K562 (cell line): ENCODE results near the gene NFIL3. TPM values are rescaled to one million over a fixed set of nuclear protein-coding genes. Genes with fewer than 3 reads are reported as not detected.

Source experiments
- ARID3B ChIP-seq: fragments of 250-450 bp; sonication (Bioruptor Pico); IDR thresholded peaks from 2 replicates; pipeline ENCODE4 v1.4.0; 2020; ENCODE audit warnings: borderline replicate concordance
- BRCA1 ChIP-seq, 2 experiments: fragments of 450-650 bp in 1 of 2; sonication (generic) in 1 of 2; formaldehyde crosslinking in 1 of 2; IDR thresholded peaks; 2 replicates each; pipeline versions ENCODE4 v1.5.0 to v1.6.1; 2017 to 2020; ENCODE audit warnings: mild to moderate bottlenecking in 1 of 2, missing genetic modification reagents in 1 of 2
- ESRRA ChIP-seq: fragments of 450-650 bp; IDR thresholded peaks from 2 replicates; pipeline ENCODE4 v1.6.1; 2014; ENCODE audit warnings: low read depth, mild to moderate bottlenecking, moderate library complexity, borderline replicate concordance
- GATA2 ChIP-seq: sonication (generic); formaldehyde crosslinking; IDR thresholded peaks from 2 replicates; pipeline ENCODE4 v1.4.0; 2020; ENCODE audit warnings: mild to moderate bottlenecking, missing genetic modification reagents
- ID3 ChIP-seq, 2 experiments: fragments of 250-450 bp in 1 of 2; fragments of 450-650 bp in 1 of 2; sonication (Bioruptor Pico) in 1 of 2; IDR thresholded peaks; 2 replicates each; pipeline versions ENCODE4 v1.6.1 to v1.8.0; 2016 to 2021; ENCODE audit warnings: mild to moderate bottlenecking in 2 of 2, moderate library complexity in 2 of 2, missing compliant biosample characterization in 1 of 2, missing genetic modification characterization in 1 of 2
- IFI16 ChIP-seq: fragments of 250-450 bp; sonication (Bioruptor Pico); IDR thresholded peaks from 2 replicates; pipeline ENCODE4 v2.1.2; 2022; ENCODE audit warnings: mild to moderate bottlenecking, inconsistent platforms
- MYC ChIP-seq, 2 experiments: fragments of 250-450 bp in 1 of 2; sonication (Bioruptor Pico) in 1 of 2; IDR thresholded peaks; 2 replicates each; pipeline versions ENCODE4 v1.5.1 to v1.6.1; 2012 to 2021; ENCODE audit warnings: low read depth in 2 of 2, borderline replicate concordance in 1 of 2, improper control_type of control experiment in 1 of 2, low read length in 1 of 2, mild to moderate bottlenecking in 1 of 2, moderate library complexity in 1 of 2
- POLR2H ChIP-seq: IDR thresholded peaks from 2 replicates; pipeline ENCODE4 v1.6.1; 2016; ENCODE audit warnings: missing genetic modification characterization, low read depth, mild to moderate bottlenecking, control low read depth, missing compliant biosample characterization, moderate library complexity
- POLR3G ChIP-seq: IDR thresholded peaks from 2 replicates; pipeline ENCODE4 v1.6.1; 2011; ENCODE audit not compliant: insufficient read length, insufficient replicate concordance; ENCODE audit errors: extremely low read depth
- RREB1 ChIP-seq: fragments of 250-450 bp; sonication (Bioruptor Pico); IDR thresholded peaks from 2 replicates; pipeline ENCODE4 v1.4.0; 2020
- TAF15 ChIP-seq: fragments of 200-400 bp; formaldehyde crosslinking; IDR thresholded peaks from 2 replicates; pipeline ENCODE4 v1.6.1; 2017; ENCODE audit warnings: mild to moderate bottlenecking, low read depth, low read length, moderate library complexity
- TBP ChIP-seq: optimal IDR thresholded peaks from 2 replicates; pipeline ENCODE3; 2011; ENCODE audit warnings: low read depth, low read length, improper control_type of control experiment
- TSC22D4 ChIP-seq: fragments of 450-650 bp; IDR thresholded peaks from 2 replicates; pipeline ENCODE4 v1.6.1; 2016; ENCODE audit warnings: missing genetic modification characterization, missing biosample characterization, control low read depth
- ZNF212 ChIP-seq: fragments of 450-650 bp; formaldehyde crosslinking; IDR thresholded peaks from 2 replicates; pipeline ENCODE4 v1.4.0; 2020; ENCODE audit warnings: mild to moderate bottlenecking
- polyA plus RNA-seq, 8 experiments: library from polyadenylated mRNA; depleted of rRNA in 4 of 8; stranded (reverse) in 5 of 8; unstranded in 3 of 8; fragments of >200 nt; fragmentation: Nextera tagmentation in 2 of 8; fragmentation: Illumina TruSeq in 1 of 8; extraction: Ambion mirVana in 2 of 8; extraction: Trizol in 1 of 8; gene quantifications; 2 replicates each; pipeline versions ENCODE4 v1.2.1 to v1.2.3, GENCODE V29; 2011 to 2014; ENCODE audit warnings: inconsistent platforms in 1 of 8, missing spikeins in 1 of 8
- total RNA-seq, 7 experiments: library from RNA; depleted of rRNA in 6 of 7; stranded (reverse); fragments of >200 nt in 6 of 7; fragmentation: Illumina TruSeq in 2 of 7; extraction: Trizol in 2 of 7; gene quantifications; 2 replicates each; pipeline versions ENCODE4 v1.2.1 to v1.2.3, GENCODE V29; 2011 to 2021; ENCODE audit warnings: low replicate concordance in 1 of 7
- TF ChIP-seq, protein P1 (sequence below): fragments of 250-450 bp; sonication (Bioruptor Pico); IDR thresholded peaks from 2 replicates; pipeline ENCODE4 v1.8.0; 2021; ENCODE audit warnings: borderline replicate concordance, mild to moderate bottlenecking, moderate library complexity; ENCODE audit not compliant: poor library complexity, severe bottlenecking
- TF ChIP-seq, protein P2 (sequence below): fragments of 450-650 bp; conservative IDR thresholded peaks from 2 replicates; pipeline ENCODE4 v1.6.1; 2016; ENCODE audit warnings: missing genetic modification characterization, low read depth, mild to moderate bottlenecking, control low read depth, missing compliant biosample characterization

NFIL3 gene
- total and polyA plus RNA-seq, 9 of the 15 experiments (the other 6 are each of a cell fraction or from before 2014, with no cell fraction given): 3.2 to 16.1 (median 9.3) TPM

DNA sequence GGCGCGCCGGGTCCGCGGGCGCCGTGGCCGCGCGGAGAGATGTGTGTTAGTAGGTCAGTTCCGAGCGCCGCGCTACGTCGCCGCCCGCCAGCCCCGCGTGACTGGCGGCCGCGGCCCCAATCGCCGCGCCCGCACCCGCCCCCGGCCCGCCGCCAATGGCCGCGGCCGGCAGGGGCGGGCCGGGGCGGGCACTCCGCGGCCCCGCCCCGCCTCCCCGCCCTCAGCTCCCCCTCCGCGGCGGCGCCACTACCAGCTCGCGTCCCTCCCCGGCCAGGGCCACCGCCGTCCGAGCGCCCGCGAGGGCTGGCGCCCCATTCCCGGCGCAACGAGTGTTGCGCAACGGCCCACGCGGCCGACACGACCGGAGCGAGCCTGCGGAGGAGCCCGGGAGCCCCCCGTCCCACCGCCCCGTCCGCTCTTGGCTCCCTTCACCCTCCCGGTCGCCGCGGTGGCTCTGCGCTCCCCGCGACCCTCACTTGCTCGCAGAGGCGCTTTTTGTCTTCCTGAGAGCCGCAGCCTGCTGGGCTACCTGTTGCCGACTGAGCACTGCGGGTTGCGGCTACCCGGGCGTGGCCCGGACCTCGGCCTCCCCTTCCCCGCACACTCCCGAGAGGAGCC is at the start of gene NFIL3 (continued):
- TF ChIP-seq RREB1 (CRISPR knock-in tag) (no peak), GATA2 (CRISPR knock-in tag) (no peak), ARID3B (CRISPR knock-in tag) (no peak), ZNF212 (CRISPR knock-in tag) (no peak), IFI16 (CRISPR knock-in tag) (no peak), POLR3G (no peak), ESRRA (no peak), ID3 (CRISPR knock-in tag; IDR thresholded peaks at IDR 0.05) (no peak), ID3 (tag; IDR thresholded peaks at IDR 0.05) (no peak), TAF15 (no peak), TBP (peak; percentile 38), TSC22D4 (no peak), BRCA1 (IDR thresholded peaks at IDR 0.05) (no peak), BRCA1 (CRISPR knock-in tag; IDR thresholded peaks at IDR 0.05) (no peak), POLR2H (no peak), MYC (IDR thresholded peaks at IDR 0.05; ENCODE audit: low read depth, low read length) (peak; percentile 46; the same call in 1 of the 2 replicates), MYC (CRISPR knock-in tag; IDR thresholded peaks at IDR 0.05; ENCODE audit: borderline replicate concordance, low read depth) (no peak)
- TF ChIP-seq, protein P1, sequence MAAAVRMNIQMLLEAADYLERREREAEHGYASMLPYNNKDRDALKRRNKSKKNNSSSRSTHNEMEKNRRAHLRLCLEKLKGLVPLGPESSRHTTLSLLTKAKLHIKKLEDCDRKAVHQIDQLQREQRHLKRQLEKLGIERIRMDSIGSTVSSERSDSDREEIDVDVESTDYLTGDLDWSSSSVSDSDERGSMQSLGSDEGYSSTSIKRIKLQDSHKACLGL (CRISPR knock-in tag): no peak
- TF ChIP-seq, protein P2, sequence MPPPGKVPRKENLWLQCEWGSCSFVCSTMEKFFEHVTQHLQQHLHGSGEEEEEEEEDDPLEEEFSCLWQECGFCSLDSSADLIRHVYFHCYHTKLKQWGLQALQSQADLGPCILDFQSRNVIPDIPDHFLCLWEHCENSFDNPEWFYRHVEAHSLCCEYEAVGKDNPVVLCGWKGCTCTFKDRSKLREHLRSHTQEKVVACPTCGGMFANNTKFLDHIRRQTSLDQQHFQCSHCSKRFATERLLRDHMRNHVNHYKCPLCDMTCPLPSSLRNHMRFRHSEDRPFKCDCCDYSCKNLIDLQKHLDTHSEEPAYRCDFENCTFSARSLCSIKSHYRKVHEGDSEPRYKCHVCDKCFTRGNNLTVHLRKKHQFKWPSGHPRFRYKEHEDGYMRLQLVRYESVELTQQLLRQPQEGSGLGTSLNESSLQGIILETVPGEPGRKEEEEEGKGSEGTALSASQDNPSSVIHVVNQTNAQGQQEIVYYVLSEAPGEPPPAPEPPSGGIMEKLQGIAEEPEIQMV (tag): no peak
